GM19463 (cell line): ENCODE measurements around the gene HIVEP1.

ENCODE experiments used
- ATAC-seq: cut with Tn5 transposase; IDR thresholded peaks from one replicate; pipeline ENCODE4 v1.9.1; 2021; ENCODE audit warnings: mild to moderate bottlenecking, moderate library complexity; ENCODE audit not compliant: unreplicated experiment

The HIVEP1 gene

GRCh38 chr6:12012038-12012557 lies at the start of gene HIVEP1:
TSS of gene HIVEP1 (plus strand) at chr6:12012312. CDS start at chr6:12015629, 3,317 bp downstream.
- ATAC-seq, result no peak

GRCh38 chr6:11963756-11964500 lies 48.2 kb upstream of the HIVEP1 start:
- ATAC-seq, result no peak

GRCh38 chr6:11964729-11965335 lies 47.3 kb upstream of the HIVEP1 start:
- ATAC-seq, result no peak

GRCh38 chr6:11965499-11965898 lies 46.6 kb upstream of the HIVEP1 start:
- ATAC-seq, result no peak

GRCh38 chr6:11968241-11968806 lies 43.8 kb upstream of the HIVEP1 start:
- ATAC-seq, result peak; percentile 71

GRCh38 chr6:11969092-11969491 lies 43.0 kb upstream of the HIVEP1 start:
- ATAC-seq, result no peak

- no peak for ATAC-seq
Observed at GRCh38 chr6:11970114-11970513, 42.0 kb upstream of the HIVEP1 start.

GRCh38 chr6:11971154-11971553 lies 41.0 kb upstream of the HIVEP1 start:
- ATAC-seq, result no peak

- ATAC-seq, result peak; percentile 13
Observed at GRCh38 chr6:11972270-11972669, 39.8 kb upstream of the HIVEP1 start.

GRCh38 chr6:11972806-11973205 lies 39.3 kb upstream of the HIVEP1 start:
- ATAC-seq, result no peak

- ATAC-seq, result no peak
Observed at GRCh38 chr6:11973238-11973637, 38.9 kb upstream of the HIVEP1 start.

GRCh38 chr6:11974089-11974488 lies 38.0 kb upstream of the HIVEP1 start:
- no peak for ATAC-seq

GRCh38 chr6:11975353-11975977 lies 36.6 kb upstream of the HIVEP1 start:
- ATAC-seq, result peak; percentile 86

- ATAC-seq, result no peak
Observed at GRCh38 chr6:11976489-11976888, 35.6 kb upstream of the HIVEP1 start.

- no peak for ATAC-seq
Observed at GRCh38 chr6:11977193-11977592, 34.9 kb upstream of the HIVEP1 start.

GRCh38 chr6:11977738-11978137 lies 34.4 kb upstream of the HIVEP1 start:
- no peak for ATAC-seq

- ATAC-seq, result no peak
Observed at GRCh38 chr6:11978169-11978987, 33.7 kb upstream of the HIVEP1 start.

- ATAC-seq, result no peak
Observed at GRCh38 chr6:11979866-11980265, 32.2 kb upstream of the HIVEP1 start.

GRCh38 chr6:11983306-11983705 lies 28.8 kb upstream of the HIVEP1 start:
- ATAC-seq, result no peak

- no peak for ATAC-seq
Observed at GRCh38 chr6:11987386-11987785, 24.7 kb upstream of the HIVEP1 start.

- no peak for ATAC-seq
Observed at GRCh38 chr6:11989386-11989785, 22.7 kb upstream of the HIVEP1 start.
